ENCODE data around the gene MPRIP.

Gene MPRIP

GRCh38 chr17:17189559-17189958, 147.3 kb downstream of the MPRIP start:
- H4K12ac ChIP-seq (ENCODE audit: low read depth, low read length), result no peak overlapping the region

GRCh38 chr17:17190188-17190587, 147.9 kb downstream of the MPRIP start:
- H2BK5ac ChIP-seq (ENCODE audit: low read depth, low read length, poor library complexity), result peak overlapping the region; percentile 94
- no peak overlapping the region for H3K23ac ChIP-seq (ENCODE audit: low read length)
- no CpG with 5 or more reads among the region's 7 CpGs for WGBS (ENCODE audit: extremely low coverage, insufficient coverage, insufficient read length)
- H2AFZ ChIP-seq (ENCODE audit: insufficient read depth, low read length, poor library complexity), result no peak overlapping the region
- peaks cover 32% of the 10 kb centered on the region for H3K79me1 ChIP-seq (ENCODE audit: low read length)
- H4K91ac ChIP-seq (ENCODE audit: low read depth, low read length), result peak overlapping the region; percentile 91
- peak overlapping the region; percentile 71 for H4K8ac ChIP-seq (ENCODE audit: low read depth, low read length)
- H3K4ac ChIP-seq (ENCODE audit: low read depth, low read length), result peak overlapping the region; percentile 59
- peak overlapping the region; percentile 72 for H3K27ac ChIP-seq (ENCODE audit: low read depth, low read length)
- peaks cover 9 to 15% of the 10 kb centered on the region in 2 experiments for H3K36me3 ChIP-seq (ENCODE audit: control insufficient read depth in 1 of 2, insufficient read depth in 2 of 2, low read length in 2 of 2)
- no peak overlapping the region for H3K4me3 ChIP-seq (ENCODE audit: low read depth, low read length)
- peak overlapping the region; percentile 7 for H4K12ac ChIP-seq (ENCODE audit: low read depth, low read length)
- peak overlapping the region; percentile 94 for H2BK12ac ChIP-seq (ENCODE audit: low read length)
- H3K9ac ChIP-seq (ENCODE audit: low read length), result no peak overlapping the region
- peak overlapping the region; percentile 74 for H3K18ac ChIP-seq (ENCODE audit: low read length)
- peak overlapping the region; percentile 86 for H2AK5ac ChIP-seq (ENCODE audit: low read length)
- H3K9me3 ChIP-seq (ENCODE audit: insufficient read depth, low read depth, low read length), result no peaks in the 10 kb centered on the region
- H2BK120ac ChIP-seq (ENCODE audit: insufficient read depth, low read length, poor library complexity), result peak overlapping the region; percentile 70
- H3K14ac ChIP-seq (ENCODE audit: low read length), result peak overlapping the region; percentile 91
- peaks cover 4% of the 10 kb centered on the region for H3K79me2 ChIP-seq (ENCODE audit: control insufficient read depth, insufficient read depth, low read length, poor library complexity)
- no peak for DNase-seq
- H3K4me1 ChIP-seq (ENCODE audit: control insufficient read depth in 1 of 2, insufficient read depth in 2 of 2, low read length in 2 of 2), result peaks cover 40 to 41% of the 10 kb centered on the region in 2 experiments
- H3K4me2 ChIP-seq (ENCODE audit: low read length), result peak overlapping the region; percentile 20
- no peaks in the 10 kb centered on the region for H3K27me3 ChIP-seq (ENCODE audit: insufficient read depth, low read length)

More at GRCh38 chr17:17189559-17189958, 147.3 kb downstream of the MPRIP start:
- peak overlapping the region; percentile 91 for H4K91ac ChIP-seq (ENCODE audit: low read depth, low read length)
- no peak overlapping the region for H2BK12ac ChIP-seq (ENCODE audit: low read length)
- H3K4me1 ChIP-seq (ENCODE audit: control insufficient read depth in 1 of 2, insufficient read depth in 2 of 2, low read length in 2 of 2), result peaks cover 42 to 43% of the 10 kb centered on the region in 2 experiments
- peaks cover 9 to 17% of the 10 kb centered on the region in 2 experiments for H3K36me3 ChIP-seq (ENCODE audit: control insufficient read depth in 1 of 2, insufficient read depth in 2 of 2, low read length in 2 of 2)
- peaks cover 32% of the 10 kb centered on the region for H3K79me1 ChIP-seq (ENCODE audit: low read length)
- peaks cover 4% of the 10 kb centered on the region for H3K79me2 ChIP-seq (ENCODE audit: control insufficient read depth, insufficient read depth, low read length, poor library complexity)
- H3K4me2 ChIP-seq (ENCODE audit: low read length), result peak overlapping the region; percentile 20
- peak overlapping the region; percentile 43 for H4K8ac ChIP-seq (ENCODE audit: low read depth, low read length)
- no CpG with 5 or more reads among the region's 4 CpGs for WGBS (ENCODE audit: extremely low coverage, insufficient coverage, insufficient read length)
- H3K9me3 ChIP-seq (ENCODE audit: insufficient read depth, low read depth, low read length), result no peaks in the 10 kb centered on the region
- H2BK120ac ChIP-seq (ENCODE audit: insufficient read depth, low read length, poor library complexity), result peak overlapping the region; percentile 70
- H2AFZ ChIP-seq (ENCODE audit: insufficient read depth, low read length, poor library complexity), result no peak overlapping the region
- H3K27me3 ChIP-seq (ENCODE audit: insufficient read depth, low read length), result no peaks in the 10 kb centered on the region
- no peak overlapping the region for H3K4ac ChIP-seq (ENCODE audit: low read depth, low read length)
- peak in 1 of 2 donors; percentile 36 for DNase-seq
- H3K23ac ChIP-seq (ENCODE audit: low read length), result no peak overlapping the region
- peak overlapping the region; percentile 94 for H2BK5ac ChIP-seq (ENCODE audit: low read depth, low read length, poor library complexity)
- H2AK5ac ChIP-seq (ENCODE audit: low read length), result no peak overlapping the region
- peak overlapping the region; percentile 91 for H3K14ac ChIP-seq (ENCODE audit: low read length)
- peak overlapping the region; percentile 72 for H3K27ac ChIP-seq (ENCODE audit: low read depth, low read length)
- no peak overlapping the region for H3K4me3 ChIP-seq (ENCODE audit: low read depth, low read length)
- no peak overlapping the region for H3K18ac ChIP-seq (ENCODE audit: low read length)
- no peak overlapping the region for H3K9ac ChIP-seq (ENCODE audit: low read length)

DNA sequence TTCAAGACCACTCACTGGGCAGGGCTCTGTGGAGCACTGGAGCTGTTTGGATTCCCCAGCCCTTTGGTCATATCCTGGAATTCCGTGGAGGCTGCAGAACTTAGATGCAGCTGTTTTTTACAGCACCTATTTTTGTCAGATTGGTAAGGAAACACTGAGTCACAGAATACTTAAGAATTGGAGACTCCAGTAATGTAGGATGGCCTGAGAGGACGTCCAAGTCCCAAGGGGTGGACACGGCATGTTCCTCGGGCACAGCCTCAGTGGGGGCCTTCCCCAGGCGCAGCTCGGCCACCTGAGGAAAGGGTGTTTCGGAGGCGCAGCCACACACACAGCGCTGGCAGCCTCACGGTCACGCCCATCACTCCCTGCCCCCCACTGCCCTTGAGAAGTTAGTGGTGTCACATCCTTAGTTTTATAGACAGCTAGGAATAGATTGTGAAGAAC, 149.1 kb downstream of the MPRIP start:
- peak overlapping the region; percentile 53 for H2AFZ ChIP-seq (ENCODE audit: insufficient read depth, low read length, poor library complexity)
- no CpG with 5 or more reads among the region's 11 CpGs for WGBS (ENCODE audit: extremely low coverage, insufficient coverage, insufficient read length)
- H3K36me3 ChIP-seq (ENCODE audit: control insufficient read depth in 1 of 2, insufficient read depth in 2 of 2, low read length in 2 of 2), result peaks cover 9 to 15% of the 10 kb centered on the region in 2 experiments

DNA sequence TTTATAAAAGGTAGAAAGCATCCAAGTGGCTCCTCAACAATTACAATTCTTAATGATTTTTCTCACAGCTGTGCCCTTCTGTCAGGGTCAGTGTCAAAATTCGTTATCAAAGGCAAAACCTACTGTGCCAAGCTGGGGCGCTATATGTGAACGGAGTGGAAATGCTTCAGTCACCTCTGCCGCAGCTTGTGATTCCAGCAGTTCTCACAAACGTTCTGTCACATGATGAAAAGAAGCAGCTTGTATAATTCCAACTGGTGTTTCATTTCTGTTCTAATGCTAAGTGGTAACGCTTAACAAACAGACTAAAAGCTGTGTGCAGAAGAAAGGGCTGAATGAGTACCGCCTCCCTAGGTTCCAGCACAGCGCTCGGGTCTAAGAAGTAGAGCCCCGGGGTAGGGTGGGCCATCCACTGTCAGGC, 149.7 kb downstream of the MPRIP start:
- no peak for DNase-seq
- Histone ChIP-seq H3K27ac (ENCODE audit: low read depth, low read length) (no peak overlapping the region), H3K18ac (ENCODE audit: low read length) (no peak overlapping the region), H4K8ac (ENCODE audit: low read depth, low read length) (no peak overlapping the region), H3K23ac (ENCODE audit: low read length) (no peak overlapping the region), H3K9me3 (ENCODE audit: insufficient read depth, low read depth, low read length) (no peaks in the 10 kb centered on the region), H3K27me3 (ENCODE audit: insufficient read depth, low read length) (no peaks in the 10 kb centered on the region), H3K14ac (ENCODE audit: low read length) (no peak overlapping the region), H3K4me3 (ENCODE audit: low read depth, low read length) (no peak overlapping the region), H3K4me2 (ENCODE audit: low read length) (no peak overlapping the region), H4K12ac (ENCODE audit: low read depth, low read length) (no peak overlapping the region), H2BK120ac (ENCODE audit: insufficient read depth, low read length, poor library complexity) (no peak overlapping the region), H3K9ac (ENCODE audit: low read length) (no peak overlapping the region), H3K4me1 (ENCODE audit: control insufficient read depth in 1 of 2, insufficient read depth in 2 of 2, low read length in 2 of 2) (peaks cover 30 to 31% of the 10 kb centered on the region in 2 experiments), H3K4ac (ENCODE audit: low read depth, low read length) (no peak overlapping the region), H3K36me3 (ENCODE audit: control insufficient read depth in 1 of 2, insufficient read depth in 2 of 2, low read length in 2 of 2) (peaks cover 6 to 15% of the 10 kb centered on the region in 2 experiments), H2BK5ac (ENCODE audit: low read depth, low read length, poor library complexity) (no peak overlapping the region), H3K79me2 (ENCODE audit: control insufficient read depth, insufficient read depth, low read length, poor library complexity) (peaks cover 4% of the 10 kb centered on the region), H2BK12ac (ENCODE audit: low read length) (no peak overlapping the region), H3K79me1 (ENCODE audit: low read length) (peaks cover 24% of the 10 kb centered on the region), H2AK5ac (ENCODE audit: low read length) (no peak overlapping the region), H4K91ac (ENCODE audit: low read depth, low read length) (no peak overlapping the region), H2AFZ (ENCODE audit: insufficient read depth, low read length, poor library complexity) (no peak overlapping the region)
- no CpG with 5 or more reads among the region's 10 CpGs for WGBS (ENCODE audit: extremely low coverage, insufficient coverage, insufficient read length)

More for the DNA sequence above, 149.1 kb downstream of the MPRIP start:
- H2AK5ac ChIP-seq (ENCODE audit: low read length), result peak overlapping the region; percentile 94
- peak overlapping the region; percentile 83 for H4K91ac ChIP-seq (ENCODE audit: low read depth, low read length)
- H3K9ac ChIP-seq (ENCODE audit: low read length), result no peak overlapping the region
- H2BK120ac ChIP-seq (ENCODE audit: insufficient read depth, low read length, poor library complexity), result peak overlapping the region; percentile 56
- H3K4ac ChIP-seq (ENCODE audit: low read depth, low read length), result peak overlapping the region; percentile 19
- peak; percentile 13 to 57 for DNase-seq
- H4K8ac ChIP-seq (ENCODE audit: low read depth, low read length), result peak overlapping the region; percentile 66
- H4K12ac ChIP-seq (ENCODE audit: low read depth, low read length), result peak overlapping the region; percentile 80
- peak overlapping the region; percentile 59 for H2BK12ac ChIP-seq (ENCODE audit: low read length)
- peaks cover 36 to 37% of the 10 kb centered on the region in 2 experiments for H3K4me1 ChIP-seq (ENCODE audit: control insufficient read depth in 1 of 2, insufficient read depth in 2 of 2, low read length in 2 of 2)
- H3K14ac ChIP-seq (ENCODE audit: low read length), result peak overlapping the region; percentile 49
- peaks cover 4% of the 10 kb centered on the region for H3K79me2 ChIP-seq (ENCODE audit: control insufficient read depth, insufficient read depth, low read length, poor library complexity)
- H3K79me1 ChIP-seq (ENCODE audit: low read length), result peaks cover 30% of the 10 kb centered on the region
- peak overlapping the region; percentile 87 for H3K18ac ChIP-seq (ENCODE audit: low read length)
- H3K27me3 ChIP-seq (ENCODE audit: insufficient read depth, low read length), result no peaks in the 10 kb centered on the region
- no peak overlapping the region for H3K23ac ChIP-seq (ENCODE audit: low read length)
- H3K4me3 ChIP-seq (ENCODE audit: low read depth, low read length), result no peak overlapping the region
- no peaks in the 10 kb centered on the region for H3K9me3 ChIP-seq (ENCODE audit: insufficient read depth, low read depth, low read length)
- H3K4me2 ChIP-seq (ENCODE audit: low read length), result no peak overlapping the region
- H2BK5ac ChIP-seq (ENCODE audit: low read depth, low read length, poor library complexity), result peak overlapping the region; percentile 50
- H3K27ac ChIP-seq (ENCODE audit: low read depth, low read length), result peak overlapping the region; percentile 75

All from trophoblast cell (in vitro differentiated cells and primary cell).